Skeletal muscle tissue (tissue), 4 donors: ENCODE results near the gene GLIS2. TPM values are rescaled to one million over a fixed set of nuclear protein-coding genes. Genes with fewer than 3 reads are reported as not detected.
A peak's percentile ranks its signal among the peaks of the same experiment; 100 is the strongest.

Experiments used
- H3K27ac ChIP-seq: one replicate; pipeline ENCODE4 v1.7.0; 2013; ENCODE audit warnings: mild to moderate bottlenecking, low read depth, low read length, inconsistent platforms
- H3K27me3 ChIP-seq, 3 donors: one replicate each; pipeline ENCODE4 v1.7.0; 2013; ENCODE audit warnings: low read length in 3 of 3; ENCODE audit not compliant: control insufficient read depth in 3 of 3, insufficient read depth in 3 of 3
- H3K36me3 ChIP-seq, 3 donors: one replicate each; pipeline ENCODE4 v1.7.0; 2013; ENCODE audit warnings: low read length in 3 of 3; ENCODE audit not compliant: control insufficient read depth in 3 of 3, insufficient read depth in 3 of 3
- H3K4me1 ChIP-seq, 3 donors: one replicate each; pipeline ENCODE4 v1.7.0; 2013; ENCODE audit warnings: low read length in 3 of 3, mild to moderate bottlenecking in 3 of 3; ENCODE audit not compliant: control insufficient read depth in 3 of 3, insufficient read depth in 3 of 3
- H3K4me3 ChIP-seq, 3 donors: one replicate each; pipeline ENCODE4 v1.7.0; 2013; ENCODE audit warnings: low read length in 3 of 3
- H3K9ac ChIP-seq, 3 donors: one replicate each; pipeline ENCODE4 v1.7.0; 2013; ENCODE audit warnings: low read length in 3 of 3, mild to moderate bottlenecking in 3 of 3, moderate library complexity in 2 of 3, low read depth in 1 of 3
- H3K9me3 ChIP-seq, 3 donors: one replicate each; pipeline ENCODE4 v1.7.0; 2013; ENCODE audit warnings: low read length in 3 of 3; ENCODE audit not compliant: control insufficient read depth in 3 of 3
- total RNA-seq: library from RNA; depleted of rRNA; stranded (reverse); fragments of >200 nt; gene quantifications from one replicate; pipeline ENCODE4 v1.2.3, GENCODE V29; 2014
- donor health status: Osteomylitis.

Gene GLIS2
- total RNA-seq, 1 donor from 2014 or later, result 4.2 TPM

DNA sequence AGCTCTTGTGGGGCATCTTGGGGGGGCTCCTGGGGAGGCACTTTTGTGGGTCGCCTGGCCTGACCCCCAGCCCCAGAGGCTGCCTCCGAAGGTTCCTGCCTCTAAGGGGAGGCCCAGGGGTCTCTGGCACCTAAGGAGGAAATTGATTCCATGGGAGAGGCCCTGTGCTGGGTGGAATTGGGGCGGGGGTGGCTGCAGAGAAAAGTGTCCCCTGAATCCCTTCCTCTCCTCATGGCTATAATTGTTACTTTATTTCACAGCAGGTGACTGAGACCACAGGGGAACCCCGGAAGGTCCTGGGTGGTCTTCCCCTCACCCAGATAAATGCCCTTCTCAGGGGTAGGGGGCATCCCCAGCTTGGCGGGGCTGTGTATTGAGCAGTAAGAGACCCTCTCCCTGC, 3.1 kb downstream of the GLIS2 start:
- H3K27me3 ChIP-seq, result peaks cover 21 to 44% (median 24%) of the 10 kb centered on the region in 3 donors
- H3K27ac ChIP-seq, result peak overlapping the region; percentile 77
- H3K36me3 ChIP-seq, result no peaks in the 10 kb centered on the region
- no peaks in the 10 kb centered on the region for H3K9me3 ChIP-seq
- peaks cover 48 to 66% (median 52%) of the 10 kb centered on the region in 3 donors for H3K4me1 ChIP-seq
- H3K9ac ChIP-seq, result peak overlapping the region in 1 of 3 donors; percentile 23
- H3K4me3 ChIP-seq, result no peak overlapping the region

DNA sequence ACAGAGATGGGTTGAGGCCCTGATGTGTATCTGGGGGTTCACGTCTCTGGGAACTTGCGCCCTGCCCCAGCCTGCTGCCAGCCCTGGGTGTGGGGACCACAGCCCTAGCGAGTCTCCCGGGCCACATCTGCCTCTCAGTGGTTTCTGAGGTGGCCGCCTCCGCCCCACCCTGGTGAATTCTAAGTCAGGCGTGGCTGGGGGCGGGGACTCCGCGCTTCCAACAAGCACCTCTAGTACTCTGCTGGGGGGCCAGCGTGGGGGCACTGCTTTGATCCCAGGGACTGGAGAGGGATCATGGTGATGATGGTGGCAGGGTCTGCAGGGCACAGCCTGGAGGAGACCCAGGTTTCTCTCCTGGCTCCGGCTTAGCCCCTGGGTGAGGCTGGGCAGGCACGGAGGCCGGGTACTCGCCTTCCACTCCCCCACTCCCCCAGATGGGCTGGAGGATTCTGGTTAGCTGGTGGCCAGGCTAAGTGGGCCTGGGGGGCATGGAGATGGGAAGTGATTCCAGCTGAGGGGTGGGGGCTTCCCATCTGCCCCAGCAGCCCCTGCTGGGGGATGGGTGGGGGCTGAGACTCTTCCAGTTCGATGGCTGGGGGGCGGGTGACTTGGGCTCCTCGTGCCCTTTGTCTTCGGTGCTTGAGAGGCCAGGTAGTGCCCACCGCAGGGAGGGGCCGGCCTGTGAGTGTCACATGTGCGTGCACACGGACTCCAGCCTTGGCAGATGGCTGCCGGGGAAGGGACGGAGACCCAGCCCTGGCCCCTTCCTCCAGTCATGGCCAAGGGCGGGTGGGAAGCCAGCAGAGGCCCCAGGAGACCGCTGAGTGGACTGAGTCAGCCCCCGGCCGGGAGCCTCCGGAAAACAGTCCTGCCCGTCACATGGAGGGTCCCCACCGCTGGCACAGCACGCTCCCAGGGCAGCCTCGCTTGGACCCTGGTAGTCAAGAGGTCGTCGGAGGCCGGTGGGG, 3.9 kb downstream of the GLIS2 start:
- Histone ChIP-seq H3K9me3 (no peaks in the 10 kb centered on the region), H3K9ac (peak overlapping the region; percentile 23 to 51 (median 33)), H3K27ac (peak overlapping the region; percentile 77), H3K4me1 (peaks cover 50 to 67% (median 56%) of the 10 kb centered on the region in 3 donors), H3K36me3 (no peaks in the 10 kb centered on the region), H3K27me3 (peaks cover 16 to 36% (median 16%) of the 10 kb centered on the region in 3 donors), H3K4me3 (no peak overlapping the region)

DNA sequence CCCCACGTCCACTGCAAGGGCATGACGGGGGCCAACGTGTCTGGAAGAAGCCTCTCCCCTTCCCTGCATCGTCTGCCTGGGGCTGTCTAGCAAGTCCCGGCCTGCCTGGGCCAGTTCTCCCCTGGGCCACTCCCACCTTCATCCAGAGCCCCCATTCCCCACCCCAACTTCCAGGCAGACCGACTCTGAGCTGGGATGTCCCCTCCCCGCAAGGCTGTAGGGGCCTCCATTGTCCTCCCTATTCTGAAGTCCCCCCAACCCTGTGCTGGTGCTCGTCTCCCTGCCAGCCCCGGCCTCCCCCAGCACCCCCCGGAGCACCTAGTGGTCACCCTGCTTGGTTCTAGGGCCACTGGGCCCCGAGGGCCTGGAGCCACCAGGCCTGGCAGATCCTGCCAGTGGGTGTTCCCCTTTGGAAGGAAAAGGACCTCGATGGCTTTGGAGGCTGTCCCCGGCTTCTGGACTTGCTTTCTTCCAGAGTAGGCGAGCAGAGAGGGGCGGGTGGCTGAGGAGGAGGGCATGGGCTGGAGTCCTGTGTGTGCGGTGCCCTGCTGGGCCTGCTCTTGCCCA, 4.8 kb downstream of the GLIS2 start:
- peak overlapping the region; percentile 77 for H3K27ac ChIP-seq
- H3K27me3 ChIP-seq, result peaks cover 11 to 31% (median 11%) of the 10 kb centered on the region in 3 donors
- peaks cover 53 to 69% (median 58%) of the 10 kb centered on the region in 3 donors for H3K4me1 ChIP-seq
- peak overlapping the region in 2 of 3 donors; percentile 14 to 33 for H3K9ac ChIP-seq
- H3K9me3 ChIP-seq, result no peaks in the 10 kb centered on the region
- H3K36me3 ChIP-seq, result no peaks in the 10 kb centered on the region
- no peak overlapping the region for H3K4me3 ChIP-seq

DNA sequence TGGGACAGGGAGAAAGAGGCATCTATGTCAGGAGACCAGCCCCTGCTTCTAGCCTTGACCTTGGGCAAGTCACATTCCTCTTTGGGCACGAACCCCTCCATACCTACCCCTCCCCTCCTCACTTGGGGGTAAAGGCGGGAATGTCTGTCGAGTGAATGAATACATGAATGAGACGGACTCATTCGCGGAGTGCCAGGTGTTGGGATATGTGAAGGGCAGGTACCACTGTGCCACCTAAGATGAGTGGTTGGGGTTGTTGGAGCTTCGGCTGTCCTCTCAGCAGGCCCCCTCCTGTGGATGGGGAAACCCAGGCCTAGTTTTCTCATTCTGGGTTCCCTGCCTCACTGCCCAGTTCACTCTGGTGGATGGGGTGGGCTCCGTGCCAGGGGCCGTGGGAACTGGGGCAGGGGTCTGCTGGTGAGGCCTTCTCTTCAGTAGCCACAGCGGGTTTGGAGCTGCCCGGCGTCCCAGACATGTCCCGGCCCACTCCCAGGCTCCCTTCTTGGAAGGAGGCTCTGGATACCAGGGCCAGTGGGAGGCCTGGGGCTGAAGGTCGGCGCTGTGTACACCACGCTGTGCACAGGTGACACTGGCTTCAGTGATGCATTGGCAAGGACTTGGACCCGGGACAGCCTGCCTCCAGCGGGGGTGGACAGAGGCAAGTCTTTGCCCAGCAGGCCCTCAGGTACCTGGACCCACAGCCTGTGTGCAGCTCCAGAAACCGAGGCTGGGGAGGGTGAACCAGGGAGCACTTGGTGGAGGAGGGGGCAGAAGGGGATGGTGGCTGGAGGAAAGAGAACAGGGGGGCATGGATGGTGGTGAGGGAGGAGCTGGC, 5.6 kb downstream of the GLIS2 start:
- peak overlapping the region in 1 of 3 donors; percentile 33 for H3K9ac ChIP-seq
- H3K27ac ChIP-seq, result peak overlapping the region; percentile 77
- no peak overlapping the region for H3K4me3 ChIP-seq
- H3K27me3 ChIP-seq, result peaks cover 11 to 29% (median 11%) of the 10 kb centered on the region in 3 donors
- no peaks in the 10 kb centered on the region for H3K9me3 ChIP-seq
- H3K4me1 ChIP-seq, result peaks cover 53 to 68% (median 59%) of the 10 kb centered on the region in 3 donors
- H3K36me3 ChIP-seq, result no peaks in the 10 kb centered on the region

DNA sequence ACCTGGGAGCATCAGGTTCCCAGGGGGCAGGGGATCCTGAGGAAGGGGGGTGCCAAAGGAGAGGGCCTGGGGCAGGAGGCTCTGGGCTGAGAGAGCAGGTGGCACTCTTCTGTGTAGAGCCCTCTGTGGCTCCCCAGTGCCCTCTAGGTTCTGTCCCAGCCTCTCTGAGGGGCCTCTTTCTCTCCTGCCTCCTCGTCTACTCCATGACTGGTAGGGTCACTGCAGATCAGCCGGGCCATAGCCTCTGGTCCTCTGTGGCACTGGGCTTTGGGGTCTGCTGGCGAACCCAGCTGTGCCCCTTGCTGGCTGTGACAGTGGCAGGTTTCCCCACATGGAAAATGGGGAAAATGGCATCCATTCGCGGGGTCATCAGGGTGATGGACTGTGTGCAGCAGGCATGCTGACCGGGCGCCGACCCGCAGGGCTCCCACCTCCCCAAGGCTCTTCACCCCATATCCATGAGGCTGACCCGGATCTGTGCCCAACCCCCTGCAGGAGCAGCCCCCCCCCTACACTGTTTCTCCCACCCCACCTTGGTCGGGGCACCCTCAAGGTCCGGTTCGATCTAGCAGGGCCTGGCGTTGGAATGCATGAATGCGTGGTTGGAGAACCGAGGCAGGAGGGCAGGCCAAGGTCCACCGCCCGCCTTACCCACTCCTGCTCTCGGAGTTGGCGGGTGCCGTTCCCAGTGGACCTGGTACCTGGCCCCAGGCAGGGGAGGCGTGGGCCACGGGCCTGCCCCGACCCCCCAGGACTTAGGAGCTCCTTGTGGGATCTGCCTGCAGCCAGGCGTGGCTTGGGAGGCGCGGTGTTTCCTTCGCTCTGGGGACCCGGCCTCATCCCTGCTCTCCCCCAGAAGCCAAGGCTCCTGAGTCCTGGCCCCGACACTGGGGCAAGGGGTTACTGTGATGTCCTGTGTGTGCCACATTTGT, 6.5 kb downstream of the GLIS2 start:
- no peak overlapping the region for H3K27ac ChIP-seq
- no peaks in the 10 kb centered on the region for H3K36me3 ChIP-seq
- peaks cover 49 to 60% (median 54%) of the 10 kb centered on the region in 3 donors for H3K4me1 ChIP-seq
- H3K9ac ChIP-seq, result no peak overlapping the region
- H3K9me3 ChIP-seq, result no peaks in the 10 kb centered on the region
- H3K4me3 ChIP-seq, result no peak overlapping the region
- H3K27me3 ChIP-seq, result peaks cover 4 to 20% (median 11%) of the 10 kb centered on the region in 3 donors

DNA sequence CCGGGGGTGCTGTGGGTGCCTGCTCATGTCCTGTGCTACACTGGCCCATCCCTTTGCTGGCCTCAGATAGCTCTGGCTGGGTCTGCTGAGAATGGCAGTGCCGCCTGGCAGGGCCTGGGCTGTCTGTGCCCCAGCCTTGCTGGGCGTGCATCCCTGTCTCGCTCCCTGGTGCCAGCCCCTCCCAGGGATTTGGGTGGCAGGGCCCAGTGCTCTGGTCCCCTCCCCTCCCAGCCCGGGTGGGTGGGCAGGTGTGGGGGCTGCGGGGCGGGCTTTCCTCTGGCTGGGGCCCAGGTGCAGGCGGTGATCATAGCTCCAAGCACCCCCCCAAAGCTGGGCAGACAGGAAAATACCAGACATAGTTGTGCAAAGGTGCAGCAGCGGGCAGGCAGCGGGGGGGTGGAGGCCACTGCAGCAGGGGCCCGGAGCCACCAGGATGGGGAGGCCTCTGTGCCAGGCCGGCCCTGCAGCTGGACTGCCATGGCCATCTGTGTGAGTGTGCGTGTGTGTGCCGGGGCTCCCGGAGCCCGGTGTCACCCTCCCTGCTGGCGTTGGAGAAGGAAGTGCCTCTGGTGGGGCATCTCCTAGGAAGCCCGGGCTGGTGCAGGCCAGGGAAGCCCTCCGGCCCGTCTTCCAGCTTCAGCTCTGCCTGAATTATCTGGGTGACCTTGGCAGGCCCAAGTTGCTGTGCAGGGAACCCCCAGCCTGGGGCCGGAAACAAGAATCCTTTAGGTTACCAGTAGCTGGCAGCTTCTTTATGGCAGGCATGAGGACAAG, 7.4 kb downstream of the GLIS2 start:
- no peak overlapping the region for H3K4me3 ChIP-seq
- no peaks in the 10 kb centered on the region for H3K36me3 ChIP-seq
- H3K9ac ChIP-seq, result peak overlapping the region in 1 of 3 donors; percentile 54
- no peaks in the 10 kb centered on the region for H3K9me3 ChIP-seq
- peak overlapping the region; percentile 70 for H3K27ac ChIP-seq
- H3K27me3 ChIP-seq, result peaks cover 4 to 13% (median 11%) of the 10 kb centered on the region in 3 donors
- peaks cover 46 to 56% (median 49%) of the 10 kb centered on the region in 3 donors for H3K4me1 ChIP-seq

DNA sequence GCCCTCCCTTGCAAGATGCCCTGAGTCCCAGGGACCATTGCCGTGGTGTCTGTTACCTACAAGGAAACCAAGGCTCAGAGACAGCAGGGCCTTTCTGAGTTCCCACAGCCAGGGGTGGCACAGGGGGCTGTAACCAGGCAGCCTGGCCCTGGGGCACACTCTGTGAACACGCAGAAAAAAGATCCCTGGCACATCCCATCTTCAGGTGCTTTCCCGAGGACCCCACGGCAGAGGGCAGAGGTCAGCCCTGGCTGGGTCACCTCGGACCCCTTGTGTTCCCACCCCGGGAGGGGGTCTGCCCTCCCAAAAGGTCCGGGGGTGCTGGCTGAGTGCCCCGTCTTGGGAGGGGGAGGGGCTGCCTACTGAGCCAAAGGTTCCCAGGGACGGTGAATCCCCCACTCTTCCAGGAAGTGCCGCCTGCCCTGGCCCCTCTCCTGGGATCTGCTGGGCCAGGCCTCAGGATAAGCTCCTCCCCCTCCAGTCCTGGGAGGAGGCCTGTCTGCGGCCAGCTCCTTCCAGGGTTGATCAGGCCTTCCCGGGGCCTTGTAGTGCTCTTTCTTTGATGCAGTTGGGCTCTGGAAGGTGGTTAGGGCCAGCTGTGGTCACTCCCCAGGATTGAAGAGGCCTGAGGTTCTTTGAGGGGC, 8.1 kb downstream of the GLIS2 start:
- H3K9ac ChIP-seq, result peak overlapping the region in 1 of 3 donors; percentile 54
- H3K9me3 ChIP-seq, result no peaks in the 10 kb centered on the region
- peak overlapping the region; percentile 70 for H3K27ac ChIP-seq
- H3K36me3 ChIP-seq, result no peaks in the 10 kb centered on the region
- H3K4me1 ChIP-seq, result peaks cover 51 to 56% (median 54%) of the 10 kb centered on the region in 3 donors
- H3K4me3 ChIP-seq, result peak overlapping the region in 2 of 3 donors; percentile 6 to 30
- H3K27me3 ChIP-seq, result peaks cover 4 to 13% (median 11%) of the 10 kb centered on the region in 3 donors
